ENCODE results near the gene E2F2.

Gene E2F2

GRCh38 chr1:23562137-23562876, 31.3 kb upstream of the E2F2 start:
- DNase-seq: no peak

GRCh38 chr1:23561813-23562100, 30.7 kb upstream of the E2F2 start:
- DNase-seq: no peak

- DNase-seq: no peak
Observed at GRCh38 chr1:23561076-23561812, 30.2 kb upstream of the E2F2 start.

- DNase-seq: no peak
Observed at GRCh38 chr1:23559985-23560741, 29.1 kb upstream of the E2F2 start.

- peak; percentile 65 for DNase-seq
Observed at GRCh38 chr1:23559136-23559984, 28.3 kb upstream of the E2F2 start, which contains the start of gene ID3. Gene ID3, minus strand, starts transcription at chr1:23559501. Its CDS starts 75 bp downstream, at chr1:23559426.

- no peak for DNase-seq
Observed at GRCh38 chr1:23558872-23559135, 27.8 kb upstream of the E2F2 start.

GRCh38 chr1:23558140-23558871, 27.3 kb upstream of the E2F2 start:
- peak; percentile 42 for DNase-seq

- no peak for DNase-seq
Observed at GRCh38 chr1:23557471-23558124, 26.6 kb upstream of the E2F2 start.

- DNase-seq: no peak
Observed at GRCh38 chr1:23556635-23557470, 25.8 kb upstream of the E2F2 start.

- DNase-seq: no peak
Observed at GRCh38 chr1:23555986-23556634, 25.1 kb upstream of the E2F2 start.

GRCh38 chr1:23555270-23555985, 24.4 kb upstream of the E2F2 start:
- DNase-seq: no peak

- DNase-seq: peak; percentile 16
Observed at GRCh38 chr1:23554481-23555269, 23.6 kb upstream of the E2F2 start.

GRCh38 chr1:23554127-23554480, 23.1 kb upstream of the E2F2 start:
- no peak for DNase-seq

GRCh38 chr1:23553231-23554126, 22.4 kb upstream of the E2F2 start:
- no peak for DNase-seq

- DNase-seq: no peak
Observed at GRCh38 chr1:23551849-23552248, 20.8 kb upstream of the E2F2 start.

GRCh38 chr1:23548704-23549143, 17.7 kb upstream of the E2F2 start:
- no peak for DNase-seq

GRCh38 chr1:23546897-23547584, 16.0 kb upstream of the E2F2 start:
- no peak for DNase-seq
